ENCODE data around the gene CHST9.

CHST9 gene

DNA sequence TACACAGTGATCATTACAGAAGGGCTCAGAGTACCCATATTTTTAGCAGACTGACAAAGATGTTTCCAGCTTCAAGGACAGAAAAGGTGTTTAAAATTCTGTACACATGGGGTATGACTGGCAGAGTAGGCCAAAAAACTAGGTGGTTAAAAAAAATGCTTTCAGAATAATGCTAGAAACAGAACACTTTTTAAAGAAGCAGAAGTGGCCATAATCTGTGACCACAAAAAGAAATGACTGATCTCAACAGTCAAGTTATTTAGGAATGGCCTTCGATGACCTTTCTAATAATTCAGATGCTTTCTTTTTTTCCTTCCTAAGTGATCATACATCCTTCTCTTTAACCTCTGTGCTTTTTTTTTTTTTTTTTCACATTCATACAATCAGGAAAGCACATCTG lies 315.5 kb downstream of the CHST9 start:
- no peak for DNase-seq (ENCODE audit: low spot score)
- TF ChIP-seq, protein P1, sequence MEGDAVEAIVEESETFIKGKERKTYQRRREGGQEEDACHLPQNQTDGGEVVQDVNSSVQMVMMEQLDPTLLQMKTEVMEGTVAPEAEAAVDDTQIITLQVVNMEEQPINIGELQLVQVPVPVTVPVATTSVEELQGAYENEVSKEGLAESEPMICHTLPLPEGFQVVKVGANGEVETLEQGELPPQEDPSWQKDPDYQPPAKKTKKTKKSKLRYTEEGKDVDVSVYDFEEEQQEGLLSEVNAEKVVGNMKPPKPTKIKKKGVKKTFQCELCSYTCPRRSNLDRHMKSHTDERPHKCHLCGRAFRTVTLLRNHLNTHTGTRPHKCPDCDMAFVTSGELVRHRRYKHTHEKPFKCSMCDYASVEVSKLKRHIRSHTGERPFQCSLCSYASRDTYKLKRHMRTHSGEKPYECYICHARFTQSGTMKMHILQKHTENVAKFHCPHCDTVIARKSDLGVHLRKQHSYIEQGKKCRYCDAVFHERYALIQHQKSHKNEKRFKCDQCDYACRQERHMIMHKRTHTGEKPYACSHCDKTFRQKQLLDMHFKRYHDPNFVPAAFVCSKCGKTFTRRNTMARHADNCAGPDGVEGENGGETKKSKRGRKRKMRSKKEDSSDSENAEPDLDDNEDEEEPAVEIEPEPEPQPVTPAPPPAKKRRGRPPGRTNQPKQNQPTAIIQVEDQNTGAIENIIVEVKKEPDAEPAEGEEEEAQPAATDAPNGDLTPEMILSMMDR (IDR thresholded peaks at IDR 0.05; ENCODE audit: extremely low read depth, missing control alignments) = no peak

DNA sequence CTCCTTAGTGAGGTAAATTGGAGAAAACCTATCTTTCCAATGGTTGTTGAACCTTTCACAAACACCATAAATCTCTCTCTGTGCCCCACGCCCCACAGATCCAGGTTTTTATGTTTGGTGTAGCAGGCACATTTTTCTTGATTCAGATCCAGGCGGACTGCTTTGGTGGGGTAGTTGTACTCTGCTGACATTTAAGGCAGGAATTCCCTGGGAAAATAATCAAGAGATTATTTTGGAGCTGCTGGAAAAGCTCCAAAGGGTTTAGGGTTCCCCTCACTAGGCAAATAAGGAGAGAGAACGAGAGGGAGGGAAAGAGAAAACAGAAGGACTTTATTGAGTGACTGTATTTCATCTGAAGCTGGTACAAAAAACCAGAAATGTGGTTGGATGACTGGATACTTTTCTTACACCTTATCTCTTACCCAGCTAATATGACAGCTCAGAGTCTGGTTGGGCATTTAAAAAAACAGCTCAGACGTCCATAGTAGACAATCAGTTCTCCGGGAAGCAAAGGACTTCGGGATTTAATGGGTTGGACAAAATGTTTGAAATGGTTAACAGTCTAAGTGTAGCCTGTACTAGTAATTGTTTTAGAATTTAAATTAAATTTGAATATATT lies 316.0 kb downstream of the CHST9 start:
- TF ChIP-seq, protein P1 (IDR thresholded peaks at IDR 0.05; ENCODE audit: extremely low read depth, missing control alignments) = no peak
- DNase-seq (ENCODE audit: low spot score) = no peak

DNA sequence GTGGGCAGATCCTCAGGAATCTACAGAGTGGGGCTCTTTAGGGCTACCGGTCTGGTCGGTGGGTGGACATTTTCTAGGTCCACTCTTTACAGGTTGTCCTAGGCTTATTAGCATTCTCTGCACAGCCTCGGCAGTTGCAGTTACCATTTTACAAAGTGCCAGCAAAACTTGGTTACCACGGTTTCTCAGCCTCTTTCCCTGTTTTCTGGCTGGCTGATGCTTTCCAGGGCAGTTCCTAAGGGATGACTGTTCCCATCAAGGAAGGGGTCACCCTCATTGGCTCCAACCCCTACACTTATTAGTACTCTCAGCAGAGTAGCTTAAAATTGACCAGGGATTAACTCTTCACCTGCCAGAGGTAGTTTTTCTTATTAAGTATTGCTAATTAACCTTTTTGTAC lies 317.6 kb downstream of the CHST9 start:
- TF ChIP-seq, protein P1 (IDR thresholded peaks at IDR 0.05; ENCODE audit: extremely low read depth, missing control alignments) = no peak
- DNase-seq (ENCODE audit: low spot score) = no peak

DNA sequence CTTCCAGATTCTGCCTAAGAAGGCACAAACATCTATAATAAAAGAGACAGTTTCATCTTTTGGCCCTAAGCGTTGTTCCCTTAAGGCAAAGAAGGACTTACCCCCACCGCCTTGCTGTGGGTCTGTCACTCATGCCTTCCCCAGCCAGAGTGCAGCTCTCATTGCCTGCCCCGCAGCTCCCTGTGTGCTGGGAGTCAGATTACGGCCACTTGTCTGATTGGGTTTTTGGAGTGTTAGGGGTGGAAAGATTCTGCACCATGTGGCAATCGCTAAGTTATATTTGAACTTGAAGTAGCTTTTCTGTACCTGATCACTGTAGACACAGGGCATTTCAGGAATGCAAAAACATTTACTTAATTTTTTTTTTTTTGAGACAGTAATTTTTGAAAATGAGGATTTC lies 319.6 kb downstream of the CHST9 start, which contains the start of gene AQP4:
TSS of gene AQP4 (minus strand) at position 151 of the 400 bp plus-strand sequence. CDS start at position 133, 18 bp downstream.
- no peak for DNase-seq (ENCODE audit: low spot score)
- TF ChIP-seq, protein P1 (IDR thresholded peaks at IDR 0.05; ENCODE audit: extremely low read depth, missing control alignments) = no peak

DNA sequence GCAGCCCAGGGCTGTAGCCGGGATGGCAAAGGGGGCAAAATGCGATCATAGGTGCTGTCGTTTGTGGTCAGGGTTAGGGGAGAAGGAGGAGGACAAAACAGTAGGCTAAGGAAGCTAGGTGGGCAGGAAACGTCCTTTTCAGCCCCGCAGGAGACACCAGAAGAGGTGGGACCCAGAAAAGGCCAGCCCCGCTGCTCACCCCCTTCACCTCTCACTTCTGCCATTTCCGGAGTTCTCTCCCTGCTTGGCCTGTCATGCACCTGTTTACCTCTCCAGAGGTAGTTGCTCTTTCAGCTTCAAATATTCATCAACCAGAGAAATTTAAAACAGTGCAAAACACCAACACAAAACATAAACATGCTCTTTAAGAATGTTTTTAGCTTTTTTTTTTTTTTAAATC lies 320.4 kb downstream of the CHST9 start:
- no peak for DNase-seq (ENCODE audit: low spot score)
- TF ChIP-seq, protein P1 (IDR thresholded peaks at IDR 0.05; ENCODE audit: extremely low read depth, missing control alignments) = no peak

DNA sequence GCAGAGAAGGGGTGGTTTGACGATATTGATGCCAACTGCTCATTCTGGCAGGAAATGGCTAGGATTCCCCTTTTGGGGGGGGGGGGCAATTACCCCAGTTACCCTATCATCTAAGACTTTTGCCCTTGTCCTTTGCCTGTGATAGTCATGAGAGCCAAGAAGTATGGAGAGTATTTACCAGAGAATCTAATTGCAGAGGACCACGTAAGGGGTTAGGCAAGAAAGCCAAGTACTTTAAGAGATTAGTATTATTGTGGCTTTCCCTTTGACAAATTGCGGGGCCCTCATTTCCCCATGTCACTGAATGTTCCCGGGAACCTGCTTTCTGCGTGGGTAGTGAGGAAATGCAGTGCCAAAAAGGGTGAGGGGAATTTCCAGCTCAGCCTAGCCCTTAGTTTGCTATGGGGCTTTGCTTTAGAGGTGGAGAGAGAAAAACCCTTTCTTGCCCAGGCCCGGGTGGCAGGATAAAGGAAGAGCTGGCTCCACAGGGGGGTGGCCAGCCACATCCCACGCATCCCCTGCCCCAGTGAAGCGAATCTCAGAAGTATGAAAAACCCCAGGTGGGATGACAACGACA lies 321.1 kb downstream of the CHST9 start:
- DNase-seq (ENCODE audit: low spot score) = no peak

More for the DNA sequence above, 321.1 kb downstream of the CHST9 start:
- TF ChIP-seq, protein P1 (IDR thresholded peaks at IDR 0.05; ENCODE audit: extremely low read depth, missing control alignments) = no peak

All from GM20000 (cell line).